ENCODE data around the gene FBXO17. TPM values are rescaled to one million over a fixed set of nuclear protein-coding genes. Genes with fewer than 3 reads are reported as not detected.
"Not testable (repeated sequence)": the region's sequence is repeated elsewhere in the genome, so short reads cannot be mapped to it uniquely, and the experiment has no call there.

The FBXO17 gene
- total RNA-seq, 2 experiments from 2014 or later, result not detected

GRCh38 chr19:38993271-38993670 is 17.7 kb upstream of the FBXO17 start:
- peaks cover 6% of the 10 kb centered on the region for H3K4me1 Mint-ChIP-seq
- POLR2A ChIA-PET, result no interaction called here
- no peak overlapping the region for H3K4me3 Mint-ChIP-seq
- H3K9me3 Mint-ChIP-seq, result no peaks in the 10 kb centered on the region
- H3K27me3 Mint-ChIP-seq, result peaks cover 25% of the 10 kb centered on the region
- no peaks in the 10 kb centered on the region for H3K36me3 Mint-ChIP-seq
- H3K27ac Mint-ChIP-seq, result no peak overlapping the region
- ATAC-seq (ENCODE audit: low read depth) (no peak), DNase-seq (no peak)

- no peak for ATAC-seq (ENCODE audit: low read depth)
- H3K36me3 Mint-ChIP-seq, result no peaks in the 10 kb centered on the region
- no peak overlapping the region for H3K4me3 Mint-ChIP-seq
- peaks cover 3% of the 10 kb centered on the region for H3K4me1 Mint-ChIP-seq
- no peaks in the 10 kb centered on the region for H3K9me3 Mint-ChIP-seq
- POLR2A ChIA-PET, result no interaction called here
- no peak for DNase-seq
- no peak overlapping the region for H3K27ac Mint-ChIP-seq
- H3K27me3 Mint-ChIP-seq, result peaks cover 30% of the 10 kb centered on the region
These were observed 15.6 kb upstream of the FBXO17 start for GRCh38 chr19:38990949-38991697.

GRCh38 chr19:38989614-38990013 is 14.1 kb upstream of the FBXO17 start:
- H3K27ac Mint-ChIP-seq; H3K36me3 Mint-ChIP-seq; ATAC-seq (ENCODE audit: low read depth); POLR2A ChIA-PET; H3K9me3 Mint-ChIP-seq; H3K4me3 Mint-ChIP-seq; H3K4me1 Mint-ChIP-seq; DNase-seq: not testable (repeated sequence)
- peaks cover 30% of the 10 kb centered on the region for H3K27me3 Mint-ChIP-seq

GRCh38 chr19:38989066-38989605 is 13.6 kb upstream of the FBXO17 start:
- peaks cover 1% of the 10 kb centered on the region for H3K4me1 Mint-ChIP-seq
- peak overlapping the region; percentile 9 for H3K27ac Mint-ChIP-seq
- peaks cover 30% of the 10 kb centered on the region for H3K27me3 Mint-ChIP-seq
- DNase-seq, result no peak
- H3K4me3 Mint-ChIP-seq, result no peak overlapping the region
- no peak for ATAC-seq (ENCODE audit: low read depth)
- no peaks in the 10 kb centered on the region for H3K9me3 Mint-ChIP-seq
- H3K36me3 Mint-ChIP-seq, result no peaks in the 10 kb centered on the region
- POLR2A ChIA-PET, result no interaction called here

GRCh38 chr19:38988627-38989026 is 13.1 kb upstream of the FBXO17 start:
- DNase-seq; ATAC-seq (ENCODE audit: low read depth); POLR2A ChIA-PET; H3K36me3 Mint-ChIP-seq; H3K27ac Mint-ChIP-seq; H3K9me3 Mint-ChIP-seq; H3K4me3 Mint-ChIP-seq; H3K4me1 Mint-ChIP-seq: not testable (repeated sequence)
- H3K27me3 Mint-ChIP-seq, result peaks cover 30% of the 10 kb centered on the region

GRCh38 chr19:38987745-38988144 is 12.2 kb upstream of the FBXO17 start:
- H3K36me3 Mint-ChIP-seq; DNase-seq; H3K27ac Mint-ChIP-seq; H3K4me1 Mint-ChIP-seq; POLR2A ChIA-PET; H3K4me3 Mint-ChIP-seq; H3K9me3 Mint-ChIP-seq; ATAC-seq (ENCODE audit: low read depth): not testable (repeated sequence)
- H3K27me3 Mint-ChIP-seq, result peaks cover 30% of the 10 kb centered on the region

GRCh38 chr19:38985262-38985661 is 9.7 kb upstream of the FBXO17 start:
- no peak overlapping the region for H3K27ac Mint-ChIP-seq
- peaks cover 30% of the 10 kb centered on the region for H3K27me3 Mint-ChIP-seq
- H3K4me1 Mint-ChIP-seq, result peaks cover 1% of the 10 kb centered on the region
- POLR2A ChIA-PET, result no interaction called here
- ATAC-seq (ENCODE audit: low read depth) (no peak), DNase-seq (no peak)
- H3K4me3 Mint-ChIP-seq, result no peak overlapping the region
- peaks cover 5% of the 10 kb centered on the region for H3K9me3 Mint-ChIP-seq
- no peaks in the 10 kb centered on the region for H3K36me3 Mint-ChIP-seq

GRCh38 chr19:38980583-38981374 is 5.2 kb upstream of the FBXO17 start:
- H3K36me3 Mint-ChIP-seq, result no peaks in the 10 kb centered on the region
- DNase-seq, result no peak
- no peak overlapping the region for H3K27ac Mint-ChIP-seq
- peaks cover 5% of the 10 kb centered on the region for H3K9me3 Mint-ChIP-seq
- no peak for ATAC-seq (ENCODE audit: low read depth)
- POLR2A ChIA-PET, result no interaction called here
- peaks cover 6% of the 10 kb centered on the region for H3K4me1 Mint-ChIP-seq
- no peak overlapping the region for H3K4me3 Mint-ChIP-seq
- peaks cover 20% of the 10 kb centered on the region for H3K27me3 Mint-ChIP-seq

GRCh38 chr19:38979812-38980211 is 4.3 kb upstream of the FBXO17 start:
- Mint-ChIP-seq H3K36me3 (no peaks in the 10 kb centered on the region), H3K4me1 (peaks cover 6% of the 10 kb centered on the region), H3K9me3 (peaks cover 5% of the 10 kb centered on the region), H3K4me3 (no peak overlapping the region), H3K27me3 (peaks cover 25% of the 10 kb centered on the region), H3K27ac (no peak overlapping the region)
- no peak for DNase-seq
- POLR2A ChIA-PET, result no interaction called here
- ATAC-seq (ENCODE audit: low read depth), result no peak

GRCh38 chr19:38978326-38978689 is 2.8 kb upstream of the FBXO17 start:
- peaks cover 6% of the 10 kb centered on the region for H3K4me1 Mint-ChIP-seq
- H3K4me3 Mint-ChIP-seq, result no peak overlapping the region
- ATAC-seq (ENCODE audit: low read depth), result no peak
- H3K27me3 Mint-ChIP-seq, result peaks cover 32% of the 10 kb centered on the region
- no peak for DNase-seq
- H3K36me3 Mint-ChIP-seq, result no peaks in the 10 kb centered on the region
- H3K9me3 Mint-ChIP-seq, result peaks cover 5% of the 10 kb centered on the region
- POLR2A ChIA-PET, result no interaction called here
- no peak overlapping the region for H3K27ac Mint-ChIP-seq

GRCh38 chr19:38977445-38978325 is 2.1 kb upstream of the FBXO17 start:
- Mint-ChIP-seq H3K4me1 (peaks cover 6% of the 10 kb centered on the region), H3K9me3 (peaks cover 5% of the 10 kb centered on the region), H3K4me3 (no peak overlapping the region), H3K27me3 (peaks cover 32% of the 10 kb centered on the region), H3K36me3 (no peaks in the 10 kb centered on the region), H3K27ac (no peak overlapping the region)
- DNase-seq (no peak), ATAC-seq (ENCODE audit: low read depth) (no peak)
- POLR2A ChIA-PET, result no interaction called here

GRCh38 chr19:38975861-38976271 is 324 bp upstream of the FBXO17 start:
- Mint-ChIP-seq H3K9me3 (peaks cover 5% of the 10 kb centered on the region), H3K27me3 (peaks cover 33% of the 10 kb centered on the region), H3K4me1 (peaks cover 6% of the 10 kb centered on the region), H3K4me3 (peak overlapping the region; percentile 44), H3K36me3 (no peaks in the 10 kb centered on the region), H3K27ac (no peak overlapping the region)
- no peak for DNase-seq
- ATAC-seq (ENCODE audit: low read depth), result no peak
- POLR2A ChIA-PET, result no interaction called here

- H3K27me3 Mint-ChIP-seq, result peaks cover 34% of the 10 kb centered on the region
- H3K36me3 Mint-ChIP-seq, result no peaks in the 10 kb centered on the region
- POLR2A ChIA-PET, result no interaction called here
- H3K4me3 Mint-ChIP-seq, result peak overlapping the region; percentile 16
- H3K27ac Mint-ChIP-seq, result no peak overlapping the region
- peaks cover 6% of the 10 kb centered on the region for H3K4me1 Mint-ChIP-seq
- no peak for ATAC-seq (ENCODE audit: low read depth)
- no peak for DNase-seq
- no peaks in the 10 kb centered on the region for H3K9me3 Mint-ChIP-seq
These were observed 823 bp downstream of the FBXO17 start for GRCh38 chr19:38974624-38975213.
